Right ventricle myocardium inferior (tissue), 1 donor: ENCODE data around the gene RHOA. TPM values are rescaled to one million over a fixed set of nuclear protein-coding genes. Genes with fewer than 3 reads are reported as not detected.
"Not testable (repeated sequence)": the region's sequence is repeated elsewhere in the genome, so short reads cannot be mapped to it uniquely, and the experiment has no call there.

Experiments
- ATAC-seq: fragments of 200-7000 bp; cut with Tn5 transposase; one replicate; pipeline ENCODE4 v1.9.1; 2020; ENCODE audit warnings: mild to moderate bottlenecking, moderate library complexity
- DNase-seq: peaks from one replicate; pipeline ENCODE4 v3.0.0; 2021; ENCODE audit errors: missing footprints
- intact Hi-C: fragments of 100-400 bp; cut with DNase I; formaldehyde crosslinking; loops from one replicate; pipeline ENCODE4 v1.11.0; 2022
- total RNA-seq: library from RNA; stranded (reverse); fragmentation: NEBNext Ultra II Directional; extraction: Animal tissue kit (Norgen Biotek cat#: 25700); gene quantifications from one replicate; pipeline ENCODE4 v1.2.1, GENCODE V29; 2021
- donor health status: DM: no; HTN: yes; CAD: no; lungs with severe emphysema.

RHOA gene
- total RNA-seq, 1 donor from 2014 or later, result 285 TPM

GRCh38 chr3:49386056-49386756, 25.6 kb downstream of the RHOA start:
- ATAC-seq (no peak), DNase-seq (no peak)
- intact Hi-C loops, result no loop called here

GRCh38 chr3:49385617-49386016, 26.2 kb downstream of the RHOA start:
- no peak for DNase-seq
- ATAC-seq, result no peak
- intact Hi-C loops, result no loop called here

- ATAC-seq (no peak), DNase-seq (no peak)
- intact Hi-C loops, result no loop called here
These were observed 28.4 kb downstream of the RHOA start for GRCh38 chr3:49383387-49383786.

GRCh38 chr3:49378249-49378895, 33.4 kb downstream of the RHOA start:
- intact Hi-C loops, result no loop called here
- ATAC-seq, result peak; percentile 61
- no peak for DNase-seq

GRCh38 chr3:49377483-49377882, 34.3 kb downstream of the RHOA start:
- intact Hi-C loops, result no loop called here
- ATAC-seq, result peak; percentile 18
- no peak for DNase-seq

- no peak for ATAC-seq
- intact Hi-C loops, result no loop called here
- DNase-seq, result no peak
These were observed 39.8 kb downstream of the RHOA start for GRCh38 chr3:49371946-49372345.

GRCh38 chr3:49370585-49371290, 41.0 kb downstream of the RHOA start:
- intact Hi-C loops, result no loop called here
- DNase-seq (no peak), ATAC-seq (no peak)

GRCh38 chr3:49362561-49362960, 49.2 kb downstream of the RHOA start:
- DNase-seq, result no peak
- intact Hi-C loops, result no loop called here
- no peak for ATAC-seq

GRCh38 chr3:49359623-49360022, 52.2 kb downstream of the RHOA start:
- ATAC-seq (no peak), DNase-seq (no peak)
- intact Hi-C loops, result loop anchor here (5.0 kb wide), 2 partner anchors 53 to 187 kb away; partner anchors contain the start of genes KLHDC8B, RHOA and TCTA

- no peak for ATAC-seq
- DNase-seq, result no peak
- intact Hi-C loops, result loop anchor here (5.0 kb wide), 2 partner anchors 53 to 187 kb away; partner anchors contain the start of genes KLHDC8B, RHOA and TCTA
These were observed 52.9 kb downstream of the RHOA start for GRCh38 chr3:49358884-49359225.

- intact Hi-C loops, result loop anchor here (5.0 kb wide), 2 partner anchors 54 to 186 kb away; partner anchors contain the start of genes KLHDC8B, RHOA and TCTA
- DNase-seq (peak; percentile 97), ATAC-seq (peak; percentile 96)
These were observed 53.4 kb downstream of the RHOA start, which contains the start of gene GPX1 for GRCh38 chr3:49358217-49358883. TSS of gene GPX1 (minus strand) at chr3:49358353. CDS start at chr3:49358278, 75 bp downstream.

- peak; percentile 84 for DNase-seq
- intact Hi-C loops, result loop anchor here (2.0 to 5.0 kb wide), 3 partner anchors 17 to 185 kb away; partner anchors contain the start of genes KLHDC8B, RHOA, TCTA and USP4
- ATAC-seq, result peak; percentile 44
These were observed 54.1 kb downstream of the RHOA start for GRCh38 chr3:49357443-49358216.

- not testable (repeated sequence) for DNase-seq, ATAC-seq
- intact Hi-C loops, result loop anchor here (2.0 to 5.0 kb wide), 3 partner anchors 16 to 185 kb away; partner anchors contain the start of genes KLHDC8B, RHOA, TCTA and USP4
These were observed 54.7 kb downstream of the RHOA start for GRCh38 chr3:49357095-49357442.

GRCh38 chr3:49352890-49353421, 58.8 kb downstream of the RHOA start:
- intact Hi-C loops, result no loop called here
- no peak for ATAC-seq
- no peak for DNase-seq

GRCh38 chr3:49352281-49352680, 59.5 kb downstream of the RHOA start:
- ATAC-seq, result no peak
- no peak for DNase-seq
- intact Hi-C loops, result no loop called here

- ATAC-seq (peak; percentile 25), DNase-seq (no peak)
- intact Hi-C loops, result no loop called here
These were observed 60.2 kb downstream of the RHOA start for GRCh38 chr3:49351521-49352011.

- DNase-seq, result no peak
- ATAC-seq, result no peak
- intact Hi-C loops, result no loop called here
These were observed 62.2 kb downstream of the RHOA start for GRCh38 chr3:49349348-49350114.
